Liver (tissue), 4 donors: ENCODE data around the gene AGAP2. TPM values are rescaled to one million over a fixed set of nuclear protein-coding genes. Genes with fewer than 3 reads are reported as not detected.

ENCODE experiments used
- polyA plus RNA-seq, 2 donors: library from polyadenylated mRNA; stranded (reverse) in 1 of 2; unstranded in 1 of 2; fragments of 200-250 nt in 1 of 2; fragments of >200 nt in 1 of 2; fragmentation: Nextera tagmentation in 1 of 2; extraction: Ambion mirVana in 1 of 2; gene quantifications; one replicate each; pipeline versions ENCODE4 v1.2.1 to v1.2.3, GENCODE V29; 2013 to 2015
- total RNA-seq, 2 donors: library from RNA; depleted of rRNA; stranded (reverse); fragments of >200 nt; gene quantifications; one replicate each; pipeline ENCODE4 v1.2.3, GENCODE V29; 2014
- donor health status: healthy.
- donor health status: healthy.
- donor health status: healthy.

Gene AGAP2
- total and polyA plus RNA-seq, 4 donors = 0.18 to 1.7 (median 0.64) TPM

Other genes with a start within 250 kb of the AGAP2 start
- 10 to 100 TPM in 1 of 2 donors, 1 to 10 TPM in 1; 4.7 to 12.6 TPM for gene DDIT3, start 218.2 kb downstream of the AGAP2 start, total RNA-seq
- 10 to 100 TPM; 19.9 to 30.2 TPM for gene DDIT3, start 218.2 kb downstream of the AGAP2 start, polyA plus RNA-seq
- gene MBD6, start 215.9 kb downstream of the AGAP2 start, total RNA-seq = 10 to 100 TPM in 1 of 2 donors, 1 to 10 TPM in 1; 9.9 to 20.2 TPM
- 10 to 100 TPM; 14.7 to 15.1 TPM for gene MBD6, start 215.9 kb downstream of the AGAP2 start, polyA plus RNA-seq
- 10 to 100 TPM; 28.5 to 33.2 TPM for gene DCTN2, start 191.6 kb downstream of the AGAP2 start, total RNA-seq
- 10 to 100 TPM; 29.2 to 66.6 TPM for gene DCTN2, start 191.6 kb downstream of the AGAP2 start, polyA plus RNA-seq
- gene KIF5A, start 188.7 kb downstream of the AGAP2 start, total RNA-seq = under 1 TPM in 1 of 2 donors, not detected in 1; 0.42 TPM
- gene KIF5A, start 188.7 kb downstream of the AGAP2 start, polyA plus RNA-seq = under 1 TPM in 1 of 2 donors, not detected in 1; 0.01 TPM
- gene PIP4K2C, start 147.6 kb downstream of the AGAP2 start, total RNA-seq = 10 to 100 TPM in 1 of 2 donors, 1 to 10 TPM in 1; 6.5 to 11.9 TPM
- 10 to 100 TPM in 1 of 2 donors, 1 to 10 TPM in 1; 7.1 to 11.7 TPM for gene PIP4K2C, start 147.6 kb downstream of the AGAP2 start, polyA plus RNA-seq
- 1 to 10 TPM; 1.1 to 3.2 TPM for gene DTX3, start 133.9 kb downstream of the AGAP2 start, total RNA-seq
- 1 to 10 TPM; 1.1 to 1.7 TPM for gene DTX3, start 133.9 kb downstream of the AGAP2 start, polyA plus RNA-seq
- 1 to 10 TPM; 2.0 to 2.3 TPM for gene ARHGEF25, start 127.3 kb downstream of the AGAP2 start, total RNA-seq
- 1 to 10 TPM in 1 of 2 donors, under 1 TPM in 1; 0.57 to 1.8 TPM for gene ARHGEF25, start 127.3 kb downstream of the AGAP2 start, polyA plus RNA-seq
- gene B4GALNT1, start 105.5 kb downstream of the AGAP2 start, total RNA-seq = under 1 TPM in 1 of 2 donors, not detected in 1; 0.25 TPM
- gene B4GALNT1, start 105.5 kb downstream of the AGAP2 start, polyA plus RNA-seq = under 1 TPM; 0.11 to 0.30 TPM
- gene OS9, start 44.6 kb downstream of the AGAP2 start, total RNA-seq = 100 to 1,000 TPM; 136 to 357 TPM
- gene OS9, start 44.6 kb downstream of the AGAP2 start, polyA plus RNA-seq = 100 to 1,000 TPM; 153 to 280 TPM
- 10 to 100 TPM; 26.9 to 39.4 TPM for gene TSPAN31, start 6.3 kb upstream of the AGAP2 start, total RNA-seq
- 10 to 100 TPM; 16.9 to 22.3 TPM for gene TSPAN31, start 6.3 kb upstream of the AGAP2 start, polyA plus RNA-seq
- gene CDK4, start 13.6 kb upstream of the AGAP2 start, total RNA-seq = 10 to 100 TPM; 28.1 to 69.1 TPM
- gene CDK4, start 13.6 kb upstream of the AGAP2 start, polyA plus RNA-seq = 10 to 100 TPM; 36.6 to 39.9 TPM
- 1 to 10 TPM; 1.9 to 2.4 TPM for gene MARCHF9, start 16.4 kb upstream of the AGAP2 start, total RNA-seq
- 1 to 10 TPM; 1.1 to 3.0 TPM for gene MARCHF9, start 16.4 kb upstream of the AGAP2 start, polyA plus RNA-seq
- gene CYP27B1, start 28.3 kb upstream of the AGAP2 start, total RNA-seq = 1 to 10 TPM in 1 of 2 donors, under 1 TPM in 1; 0.05 to 1.6 TPM
- gene CYP27B1, start 28.3 kb upstream of the AGAP2 start, polyA plus RNA-seq = under 1 TPM; 0.06 to 0.28 TPM
- gene METTL1, start 33.4 kb upstream of the AGAP2 start, total RNA-seq = 1 to 10 TPM; 2.8 to 3.8 TPM
- 10 to 100 TPM; 10.3 to 11.2 TPM for gene METTL1, start 33.4 kb upstream of the AGAP2 start, polyA plus RNA-seq
- 1 to 10 TPM; 2.2 to 6.4 TPM for gene EEF1AKMT3, start 33.9 kb upstream of the AGAP2 start, total RNA-seq
- gene EEF1AKMT3, start 33.9 kb upstream of the AGAP2 start, polyA plus RNA-seq = 1 to 10 TPM; 1.5 to 2.0 TPM
- 10 to 100 TPM; 14.6 to 18.1 TPM for gene TSFM, start 44.0 kb upstream of the AGAP2 start, total RNA-seq
- gene TSFM, start 44.0 kb upstream of the AGAP2 start, polyA plus RNA-seq = 10 to 100 TPM; 58.2 to 60.5 TPM
- gene AVIL, start 80.0 kb upstream of the AGAP2 start, total RNA-seq = 1 to 10 TPM; 1.3 to 6.4 TPM
- 1 to 10 TPM in 1 of 2 donors, under 1 TPM in 1; 0.48 to 1.8 TPM for gene AVIL, start 80.0 kb upstream of the AGAP2 start, polyA plus RNA-seq
- gene CTDSP2, start 108.0 kb upstream of the AGAP2 start, total RNA-seq = 10 to 100 TPM; 38.6 to 60.9 TPM
- 10 to 100 TPM; 20.1 to 48.9 TPM for gene CTDSP2, start 108.0 kb upstream of the AGAP2 start, polyA plus RNA-seq
- 1 to 10 TPM; 4.1 to 7.1 TPM for gene ATP23, start 202.8 kb upstream of the AGAP2 start, total RNA-seq
- gene ATP23, start 202.8 kb upstream of the AGAP2 start, polyA plus RNA-seq = 1 to 10 TPM; 2.8 to 5.0 TPM